HCT116 (cell line): ENCODE measurements around the gene CYB5RL. TPM values are rescaled to one million over a fixed set of nuclear protein-coding genes. Genes with fewer than 3 reads are reported as not detected.

Experiments used
- ATAC-seq: fragments of 200-7000 bp; cut with Tn5 transposase; 2 replicates; pipeline ENCODE4 v1.9.1; 2020; ENCODE audit warnings: mild to moderate bottlenecking, moderate library complexity
- BruUV-seq: library from RNA; stranded (reverse); fragments of 400-500 nt; replicated peaks from 2 replicates; lab custom pipeline; 2021; lab: Mats Ljungman, UMichigan
- CTCF ChIA-PET: fragments of 300-600 bp; sonication (Branson Sonifier 250); formaldehyde crosslinking; loops from one replicate; lab custom pipeline; 2021; ENCODE audit warnings: antibody characterized with exemption; lab: Charles Lee
- POLR2A ChIA-PET: fragments of 300-600, 350-600 bp; sonication (Branson Sonifier 250); formaldehyde crosslinking; loops from one replicate; lab custom pipeline; 2021; ENCODE audit warnings: antibody characterized with exemption; lab: Charles Lee
- RAD21 ChIA-PET, 2 experiments: fragments of 300-600 bp; sonication (Branson Sonifier 250); formaldehyde crosslinking; loops; one replicate each; lab custom pipeline; 2023; ENCODE audit warnings: low total read pairs in 2 of 2; ENCODE audit not compliant: uncharacterized antibody in 2 of 2, unreplicated experiment in 2 of 2, low non-redundant PET in 1 of 2; lab: Charles Lee
- DNase-seq: peaks from one replicate; pipeline ENCODE4 v3.0.0-alpha.2; 2010; ENCODE audit warnings: low read depth, low spot score
- H2AFZ ChIP-seq: fragments of 200-600 bp; shearing (Covaris generic), sonication (generic); 2 replicates; pipeline ENCODE4 v1.6.1; 2017; ENCODE audit warnings: low read depth, mixed run types, mixed read lengths, antibody characterized with exemption, low read length; ENCODE audit not compliant: poor library complexity, severe bottlenecking
- H3K27ac ChIP-seq: 2 replicates; pipeline ENCODE4 v1.5.1; 2012; ENCODE audit warnings: low read depth, low read length
- H3K27me3 ChIP-seq: fragments of 200-600 bp; sonication (generic); 2 replicates; pipeline ENCODE4 v1.6.1; 2016; ENCODE audit warnings: mixed run types, low read length, mixed read lengths; ENCODE audit not compliant: insufficient read depth
- H3K36me3 ChIP-seq, 2 experiments: fragments of 200-500 bp in 1 of 2; fragments of 200-600 bp in 1 of 2; sonication (Bioruptor generic) in 1 of 2; sonication (generic) in 1 of 2; 2 replicates each; pipeline versions ENCODE4 v1.5.1 to v1.6.1; 2014 to 2016; ENCODE audit warnings: low read length in 2 of 2, inconsistent platforms in 1 of 2, mixed read lengths in 1 of 2, mixed run types in 1 of 2; ENCODE audit not compliant: insufficient read depth in 2 of 2, control insufficient read depth in 1 of 2
- H3K4me1 ChIP-seq, 2 experiments: fragments of 200-600 bp in 1 of 2; sonication (generic) in 1 of 2; 2 replicates each; pipeline versions ENCODE4 v1.5.1 to v1.6.1; 2012 to 2017; ENCODE audit warnings: low read length in 2 of 2, inconsistent platforms in 1 of 2, mild to moderate bottlenecking in 1 of 2, mixed read lengths in 1 of 2, mixed run types in 1 of 2, moderate library complexity in 1 of 2; ENCODE audit not compliant: insufficient read depth in 2 of 2, control insufficient read depth in 1 of 2
- H3K4me2 ChIP-seq: fragments of 200-600 bp; sonication (generic); 2 replicates; pipeline ENCODE4 v1.6.1; 2017; ENCODE audit warnings: mixed run types, low read length, mixed read lengths
- H3K4me3 ChIP-seq, 2 experiments: fragments of 200-600 bp in 1 of 2; sonication (generic) in 1 of 2; replicated peaks in 1 of 2; 2 replicates each; pipeline ENCODE4 v1.5.1; 2011 to 2016; ENCODE audit warnings: low read length in 2 of 2, control low read depth in 1 of 2, low read depth in 1 of 2, mild to moderate bottlenecking in 1 of 2, mixed read lengths in 1 of 2, mixed run types in 1 of 2
- H3K79me2 ChIP-seq: fragments of 200-600 bp; sonication (generic); 2 replicates; pipeline ENCODE4 v1.6.1; 2017; ENCODE audit warnings: mild to moderate bottlenecking, mixed run types, low read length, moderate library complexity, mixed read lengths; ENCODE audit not compliant: insufficient read depth
- H3K9ac ChIP-seq: fragments of 200-600 bp; sonication (generic); 2 replicates; pipeline ENCODE4 v1.6.1; 2016; ENCODE audit warnings: low read length, mixed read lengths
- H3K9me2 ChIP-seq: fragments of 200-600 bp; sonication (generic), shearing (Covaris generic); 2 replicates; pipeline ENCODE4 v1.6.1; 2017; ENCODE audit warnings: mixed run types, mild to moderate bottlenecking, moderate library complexity; ENCODE audit not compliant: insufficient read depth
- H3K9me3 ChIP-seq, 2 experiments: fragments of 200-500 bp in 1 of 2; fragments of 200-600 bp in 1 of 2; sonication (Bioruptor generic) in 1 of 2; sonication (generic) in 1 of 2; 2 replicates each; pipeline ENCODE4 v1.6.1; 2014 to 2017; ENCODE audit warnings: low read length in 2 of 2, mixed read lengths in 2 of 2, inconsistent platforms in 1 of 2, low read depth in 1 of 2, mild to moderate bottlenecking in 1 of 2, mixed run types in 1 of 2, moderate library complexity in 1 of 2; ENCODE audit not compliant: control insufficient read depth in 1 of 2, insufficient read depth in 1 of 2
- H4K20me1 ChIP-seq: fragments of 200-600 bp; sonication (generic), shearing (Covaris generic); 2 replicates; pipeline ENCODE4 v1.6.1; 2017; ENCODE audit warnings: mixed run types, mild to moderate bottlenecking, moderate library complexity; ENCODE audit not compliant: insufficient read depth
- CBX3 ChIP-seq: IDR thresholded peaks from 2 replicates; pipeline ENCODE4 v1.6.1; 2012; ENCODE audit warnings: low read depth
- ELF1 ChIP-seq: IDR thresholded peaks from 2 replicates; pipeline ENCODE4 v1.6.1; 2012; ENCODE audit warnings: low read depth, borderline replicate concordance
- POLR2AphosphoS5 ChIP-seq: IDR thresholded peaks from 2 replicates; pipeline ENCODE4 v1.6.1; 2011; ENCODE audit warnings: mild to moderate bottlenecking, low read depth, low read length, moderate library complexity
- REST ChIP-seq: IDR thresholded peaks from 2 replicates; pipeline ENCODE4 v1.6.1; 2012; ENCODE audit warnings: low read depth
- SP1 ChIP-seq: IDR thresholded peaks from 2 replicates; pipeline ENCODE4 v1.6.1; 2012; ENCODE audit warnings: low read depth
- SRF ChIP-seq: IDR thresholded peaks from 2 replicates; pipeline ENCODE4 v1.6.1; 2012; ENCODE audit warnings: low read depth
- TCF7L2 ChIP-seq: IDR thresholded peaks from 2 replicates; pipeline ENCODE4 v1.7.0; 2011; ENCODE audit warnings: borderline replicate concordance, inconsistent platforms; ENCODE audit not compliant: insufficient read depth, insufficient read length; ENCODE audit errors: extremely low read depth
- ZFX ChIP-seq: fragments of 450-650 bp; IDR thresholded peaks from 2 replicates; pipeline ENCODE4 v1.6.1; 2017
- intact Hi-C: fragments of 100-400 bp; cut with micrococcal nuclease; formaldehyde crosslinking; loops from 2 replicates; pipeline ENCODE4 v1.10.0; 2022
- total RNA-seq: library from RNA; stranded (reverse); gene quantifications from one replicate; pipeline ENCODE4 v1.2.1, GENCODE V29; 2021; ENCODE audit not compliant: unreplicated experiment

CYB5RL gene
- total RNA-seq, 1 experiment from 2014 or later: 11.7 TPM

GRCh38 chr1:54163573-54163972 lies 36.3 kb downstream of the CYB5RL start:
- Histone ChIP-seq H3K4me1 (peaks cover 7 to 31% of the 10 kb centered on the region in 2 experiments), H4K20me1 (no peaks in the 10 kb centered on the region), H3K4me3 (no peak overlapping the region), H3K36me3 (no peaks in the 10 kb centered on the region), H3K27me3 (no peaks in the 10 kb centered on the region), H3K4me2 (no peak overlapping the region), H3K79me2 (no peaks in the 10 kb centered on the region), H3K27ac (no peak overlapping the region), H3K9ac (no peak overlapping the region), H3K9me3 (no peaks in the 10 kb centered on the region), H3K9me2 (no peaks in the 10 kb centered on the region), H2AFZ (no peak overlapping the region)
- intact Hi-C loops: no loop called here
- TF ChIP-seq REST (no peak), ELF1 (no peak), ZFX (no peak), CBX3 (no peak), POLR2AphosphoS5 (no peak), SP1 (no peak), SRF (no peak), TCF7L2 (no peak)
- BruUV-seq: no TSS peak
- no peak for ATAC-seq
- RAD21 ChIA-PET: no interaction called here
- POLR2A ChIA-PET: interaction anchor here (1.5 kb wide), 1 partner anchor 18 kb away, joined by 4 read pairs; no protein-coding TSS in a partner anchor
- no peak for DNase-seq
- CTCF ChIA-PET: no interaction called here
